Small intestine (tissue), 7 donors: ENCODE measurements around the gene KLF13. TPM values are rescaled to one million over a fixed set of nuclear protein-coding genes. Genes with fewer than 3 reads are reported as not detected.

Experiments
- DNase-seq, 2 donors: peaks; one replicate each; pipeline versions ENCODE4 v3.0.0 to v3.0.0-alpha.2; 2013
- FAIRE-seq: peaks from 2 replicates; lab custom pipeline; 2012; peaks lifted over from hg19 to GRCh38; lab: Jason Lieb, UNC
- H3K27ac ChIP-seq, 3 donors: one replicate each; pipeline ENCODE4 v1.5.1; 2013; ENCODE audit warnings: low read length in 2 of 3, mild to moderate bottlenecking in 2 of 3, control low read depth in 1 of 3, inconsistent platforms in 1 of 3, low read depth in 1 of 3, moderate library complexity in 1 of 3
- H3K27me3 ChIP-seq, 3 donors: one replicate each; pipeline ENCODE4 v1.6.1; 2013; ENCODE audit warnings: low read length in 3 of 3, inconsistent platforms in 1 of 3; ENCODE audit not compliant: control insufficient read depth in 3 of 3, insufficient read depth in 3 of 3
- H3K36me3 ChIP-seq, 3 donors: one replicate each; pipeline ENCODE4 v1.6.1; 2013; ENCODE audit warnings: low read length in 3 of 3, inconsistent platforms in 1 of 3, low read depth in 1 of 3, mild to moderate bottlenecking in 1 of 3, moderate library complexity in 1 of 3; ENCODE audit not compliant: control insufficient read depth in 3 of 3, insufficient read depth in 2 of 3
- H3K4me1 ChIP-seq, 3 donors: one replicate each; pipeline ENCODE4 v1.6.1; 2013; ENCODE audit warnings: low read length in 2 of 3, inconsistent platforms in 1 of 3, low read depth in 1 of 3, mild to moderate bottlenecking in 1 of 3, moderate library complexity in 1 of 3; ENCODE audit not compliant: control insufficient read depth in 3 of 3, insufficient read depth in 2 of 3
- H3K4me3 ChIP-seq, 3 donors: one replicate each; pipeline ENCODE4 v1.5.1; 2013; ENCODE audit warnings: low read length in 3 of 3, control low read depth in 1 of 3, inconsistent platforms in 1 of 3, low read depth in 1 of 3, mild to moderate bottlenecking in 1 of 3, moderate library complexity in 1 of 3
- H3K9me3 ChIP-seq, 2 donors: one replicate each; pipeline ENCODE4 v1.6.1; 2013; ENCODE audit warnings: low read depth in 1 of 2, low read length in 1 of 2; ENCODE audit not compliant: control insufficient read depth in 2 of 2, insufficient read depth in 1 of 2
- WGBS, 3 donors: extraction: QIAGEN DNeasy Blood & Tissue Kit; methylation state at CpG; one replicate each; pipeline ENCODE4 v1.1.7; 2013; 5-methylcytosine and 5-hydroxymethylcytosine counted together
- polyA plus RNA-seq, 4 donors: library from polyadenylated mRNA; stranded (reverse) in 3 of 4; unstranded in 1 of 4; fragments of 200-250 nt in 3 of 4; fragments of 120-200 nt in 1 of 4; gene quantifications; one replicate each; pipeline versions ENCODE4 v1.2.1 to v1.2.3, GENCODE V29; 2013
- donor health status: healthy with polysubstance abuse.
- donor health status: control.
- donor health status: control.
- donor health status: Bipolar disorder and iron deficiency.
- donor health status: healthy.

Gene KLF13
- polyA plus RNA-seq, 4 donors = 50.6 to 61.3 (median 51.9) TPM

DNA sequence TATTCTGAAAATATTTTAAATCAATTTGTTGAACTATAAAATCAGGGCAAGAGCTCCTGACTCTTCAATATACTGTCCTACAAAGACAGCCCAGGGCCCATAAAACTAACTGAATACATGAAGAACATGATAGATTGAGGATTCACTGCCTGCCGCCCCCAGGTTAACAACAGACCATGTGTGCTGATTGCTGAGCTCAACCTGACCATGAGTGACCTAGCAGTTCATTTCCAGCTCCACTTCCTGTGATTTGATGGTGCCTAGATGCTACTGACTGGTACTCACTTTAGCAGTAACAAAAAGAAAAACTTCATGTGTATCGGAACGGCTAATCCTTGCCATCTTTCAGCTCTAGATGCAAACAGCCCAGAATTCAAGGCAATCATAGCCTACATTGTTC is 9.6 kb upstream of the KLF13 start:
- Histone ChIP-seq H3K9me3 (peaks cover 0 to 14% of the 10 kb centered on the region in 2 donors), H3K27me3 (peaks cover 0 to 2% (median 0%) of the 10 kb centered on the region in 3 donors), H3K27ac (no peak overlapping the region), H3K4me1 (no peaks in the 10 kb centered on the region), H3K36me3 (no peaks in the 10 kb centered on the region), H3K4me3 (no peak overlapping the region)
- FAIRE-seq (no peak), DNase-seq (no peak)
- 81 to 92% (median 92%) methylated on average over 3 of the region's 3 CpGs for WGBS, 3 donors

DNA sequence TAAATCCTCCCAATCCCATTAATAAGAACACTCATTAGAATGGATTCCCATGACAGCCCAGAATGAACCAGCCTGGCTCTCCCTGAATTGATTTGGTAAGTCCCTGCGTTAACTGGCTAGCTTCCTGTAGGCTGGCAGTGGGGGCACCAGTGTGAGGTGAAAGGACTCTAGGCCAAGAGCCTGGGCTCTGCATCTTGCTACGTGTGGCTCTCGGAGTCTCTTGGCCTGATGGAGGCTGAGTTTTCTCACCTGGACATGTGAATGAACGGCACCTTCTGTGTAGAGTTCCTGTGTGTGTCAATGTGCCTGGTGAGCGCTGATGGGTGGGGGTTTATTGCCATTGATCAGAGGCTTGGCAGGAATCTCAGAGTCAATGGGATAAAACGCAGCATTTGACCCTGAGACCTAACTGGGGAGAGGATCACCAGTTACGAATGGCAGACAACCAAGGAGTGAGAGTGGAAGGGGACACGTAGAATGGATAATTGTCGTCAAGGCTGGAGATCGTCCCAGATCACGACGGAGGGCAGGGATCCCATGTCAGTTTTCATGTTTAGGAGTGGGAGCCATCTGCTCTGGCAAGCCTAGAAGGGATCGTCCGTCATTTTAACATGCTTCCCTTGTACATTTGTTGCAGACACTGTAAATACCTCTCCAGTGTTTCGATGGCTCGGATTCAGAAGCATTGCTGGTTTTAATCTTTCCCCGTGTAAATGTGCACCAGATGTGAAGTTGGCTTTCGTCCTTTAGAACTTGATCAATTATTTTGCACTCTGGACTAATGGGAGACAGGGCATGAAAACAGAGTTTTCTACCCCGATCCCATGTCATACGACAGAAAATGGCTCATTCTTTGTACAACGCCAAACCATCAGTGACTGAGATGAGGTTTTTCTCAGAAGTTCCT is 9.0 kb upstream of the KLF13 start:
- 74 to 89% (median 82%) methylated on average over 21 of the region's 21 CpGs for WGBS, 3 donors
- Histone ChIP-seq H3K36me3 (no peaks in the 10 kb centered on the region), H3K4me1 (peaks cover 0 to 5% (median 0%) of the 10 kb centered on the region in 3 donors), H3K27ac (no peak overlapping the region), H3K4me3 (no peak overlapping the region), H3K9me3 (peaks cover 0 to 14% of the 10 kb centered on the region in 2 donors), H3K27me3 (peaks cover 0 to 2% (median 0%) of the 10 kb centered on the region in 3 donors)
- no peak for DNase-seq
- no peak for FAIRE-seq

DNA sequence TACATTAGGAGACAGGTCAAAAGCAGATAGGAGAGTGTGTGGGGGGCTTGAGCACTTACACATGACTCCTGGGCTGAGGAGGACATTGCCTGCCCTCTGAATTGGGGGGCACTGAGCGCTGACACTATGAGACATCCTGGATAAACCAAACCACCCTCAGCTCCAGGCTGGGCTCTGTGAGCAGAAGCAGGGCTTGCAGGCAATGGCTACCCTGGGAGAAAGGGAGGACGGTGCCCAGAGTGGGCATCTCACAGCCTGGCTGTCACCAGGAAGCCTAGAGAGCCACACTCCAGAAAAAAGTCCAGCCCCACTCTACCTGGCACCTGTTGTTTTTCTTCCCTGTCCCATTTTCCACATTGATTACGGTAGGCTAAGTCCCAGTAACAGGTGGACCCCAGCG is 8.2 kb upstream of the KLF13 start:
- no peaks in the 10 kb centered on the region for H3K36me3 ChIP-seq
- peaks cover 0 to 5% (median 0%) of the 10 kb centered on the region in 3 donors for H3K4me1 ChIP-seq
- DNase-seq = no peak
- no peak overlapping the region for H3K27ac ChIP-seq
- WGBS, 3 donors = 91 to 100% (median 93%) methylated on average over 4 of the region's 4 CpGs
- H3K4me3 ChIP-seq = no peak overlapping the region
- peaks cover 0 to 2% (median 0%) of the 10 kb centered on the region in 3 donors for H3K27me3 ChIP-seq
- FAIRE-seq = no peak
- peaks cover 0 to 9% of the 10 kb centered on the region in 2 donors for H3K9me3 ChIP-seq

DNA sequence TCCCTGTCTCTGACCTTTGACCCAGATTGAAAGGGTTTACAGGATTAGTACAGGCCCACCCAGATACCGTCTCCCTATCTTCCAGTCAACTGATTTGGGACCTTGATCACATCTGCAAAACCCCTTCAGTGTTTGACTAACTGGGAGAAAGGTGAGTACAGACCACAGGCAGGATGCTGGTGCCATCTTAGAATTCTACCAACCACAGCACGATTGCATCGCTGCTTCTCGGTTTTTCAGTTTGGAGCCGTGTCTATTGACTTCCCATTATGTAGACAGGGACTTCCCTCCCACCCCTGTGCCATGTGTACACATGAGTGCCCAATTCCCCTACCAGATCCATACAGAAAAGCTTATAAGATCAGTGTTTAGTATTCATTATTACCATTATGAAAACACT is 6.6 kb upstream of the KLF13 start:
- DNase-seq (no peak), FAIRE-seq (no peak)
- Histone ChIP-seq H3K27ac (no peak overlapping the region), H3K36me3 (no peaks in the 10 kb centered on the region), H3K27me3 (no peaks in the 10 kb centered on the region), H3K9me3 (no peaks in the 10 kb centered on the region), H3K4me3 (no peak overlapping the region), H3K4me1 (peaks cover 0 to 11% (median 0%) of the 10 kb centered on the region in 3 donors)
- 75 to 76% (median 76%) methylated on average over 5 of the region's 5 CpGs for WGBS, 3 donors

DNA sequence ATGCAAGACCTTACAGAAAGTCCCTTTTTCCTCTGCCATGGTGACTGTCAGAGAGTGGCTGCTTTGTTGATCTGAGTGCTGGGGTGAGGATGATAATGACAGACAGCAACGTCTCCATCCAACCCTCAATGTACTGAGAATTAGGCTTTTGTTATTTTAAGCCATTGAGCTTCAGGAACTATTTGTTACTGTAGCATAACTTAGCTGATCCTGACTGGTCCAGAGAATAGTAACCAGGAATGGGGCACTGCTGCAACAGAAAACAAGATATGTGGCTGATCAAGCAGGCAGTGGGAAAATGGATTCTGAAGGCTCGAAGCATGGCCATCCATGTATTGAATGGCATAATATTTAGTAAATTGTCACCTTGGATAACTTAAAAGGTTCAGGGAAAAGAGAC is 5.2 kb upstream of the KLF13 start:
- FAIRE-seq = no peak
- DNase-seq = no peak
- H3K27me3 ChIP-seq = no peaks in the 10 kb centered on the region
- no peaks in the 10 kb centered on the region for H3K36me3 ChIP-seq
- no peak overlapping the region for H3K27ac ChIP-seq
- 96 to 98% (median 98%) methylated on average over 2 of the region's 2 CpGs for WGBS, 3 donors
- H3K4me1 ChIP-seq = peaks cover 0 to 12% (median 0%) of the 10 kb centered on the region in 3 donors
- no peak overlapping the region for H3K4me3 ChIP-seq
- no peaks in the 10 kb centered on the region for H3K9me3 ChIP-seq

DNA sequence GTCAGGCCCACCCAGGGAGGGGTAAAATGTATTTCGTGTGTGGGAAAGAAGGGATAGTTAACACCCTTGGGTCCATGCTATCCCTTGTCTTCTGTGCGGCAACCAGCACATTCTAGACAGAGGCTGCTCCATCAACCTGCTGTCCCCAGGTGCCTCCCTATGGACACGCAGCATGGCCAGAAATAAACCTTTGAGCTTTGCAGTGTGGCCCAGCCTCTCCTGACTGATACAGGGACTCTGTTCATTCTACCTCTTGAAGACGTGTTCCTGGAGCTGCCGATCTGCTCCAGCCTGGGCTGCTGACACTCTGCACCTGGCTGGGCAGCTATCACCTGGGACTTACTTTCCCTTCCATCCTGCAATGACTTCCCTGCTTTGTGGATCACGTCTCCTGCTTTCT is 4.1 kb upstream of the KLF13 start:
- DNase-seq = peak; percentile 49 to 67
- H3K9me3 ChIP-seq = no peaks in the 10 kb centered on the region
- WGBS, 3 donors = 36 to 60% (median 46%) methylated on average over 6 of the region's 6 CpGs
- no peaks in the 10 kb centered on the region for H3K36me3 ChIP-seq
- no peak overlapping the region for H3K4me3 ChIP-seq
- peaks cover 0 to 12% (median 0%) of the 10 kb centered on the region in 3 donors for H3K4me1 ChIP-seq
- FAIRE-seq = no peak
- H3K27me3 ChIP-seq = no peaks in the 10 kb centered on the region
- no peak overlapping the region for H3K27ac ChIP-seq

DNA sequence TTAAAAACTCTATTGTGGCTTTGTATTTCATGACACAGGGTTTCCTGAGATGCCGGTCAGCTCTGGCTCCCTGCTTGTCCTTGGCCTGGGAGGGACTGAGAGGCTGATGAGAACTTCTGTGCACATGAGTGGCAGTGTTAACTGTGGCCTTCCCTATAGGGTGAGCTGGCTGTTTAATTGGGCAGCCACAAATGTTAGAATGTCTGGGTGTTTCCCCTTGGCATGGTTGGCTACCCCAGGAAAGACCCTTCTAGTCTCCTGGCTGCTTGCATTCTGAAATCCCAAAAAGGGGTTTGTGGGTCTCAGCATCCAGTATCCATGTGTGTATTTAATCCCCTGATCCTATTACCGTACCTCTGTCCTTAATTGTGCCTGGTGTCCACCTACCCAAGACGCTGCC is 3.0 kb upstream of the KLF13 start:
- WGBS, 3 donors = 87 to 96% (median 92%) methylated on average over 3 of the region's 3 CpGs
- FAIRE-seq (no peak), DNase-seq (no peak)
- Histone ChIP-seq H3K4me1 (peaks cover 0 to 12% (median 0%) of the 10 kb centered on the region in 3 donors), H3K27me3 (no peaks in the 10 kb centered on the region), H3K36me3 (no peaks in the 10 kb centered on the region), H3K4me3 (no peak overlapping the region), H3K9me3 (no peaks in the 10 kb centered on the region), H3K27ac (no peak overlapping the region)

DNA sequence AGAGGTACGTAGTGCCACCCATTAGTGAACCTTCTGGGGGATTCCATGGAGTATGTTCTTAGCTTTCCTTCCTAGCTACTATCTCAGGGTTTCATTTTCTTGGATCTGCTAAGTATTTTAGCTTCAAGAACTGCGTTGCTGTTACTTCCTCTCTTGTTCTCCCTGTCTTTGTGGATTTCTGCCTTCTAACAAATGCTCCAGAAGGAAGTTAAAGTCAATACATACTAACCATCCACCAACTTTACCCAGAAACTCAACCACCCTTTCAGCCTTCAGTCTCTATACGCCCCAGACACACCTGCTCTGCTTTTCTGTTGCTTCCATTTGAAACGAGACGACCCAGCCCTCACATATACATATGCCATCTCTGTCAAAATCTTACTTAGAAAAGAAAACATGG is 2.4 kb upstream of the KLF13 start:
- FAIRE-seq = no peak
- peak overlapping the region in 1 of 3 donors; percentile 100 for H3K27ac ChIP-seq
- 62 to 76% (median 72%) methylated on average over 5 of the region's 5 CpGs for WGBS, 3 donors

More for the DNA sequence above, 2.4 kb upstream of the KLF13 start:
- no peaks in the 10 kb centered on the region for H3K9me3 ChIP-seq
- H3K36me3 ChIP-seq = no peaks in the 10 kb centered on the region
- no peaks in the 10 kb centered on the region for H3K27me3 ChIP-seq
- DNase-seq = no peak
- no peak overlapping the region for H3K4me3 ChIP-seq
- H3K4me1 ChIP-seq = peaks cover 0 to 12% (median 0%) of the 10 kb centered on the region in 3 donors
